Activated CD4-positive, alpha-beta T cell treated with anti-CD3 and anti-CD28 coated beads for 1 hour (primary cell): Measurements from ENCODE around the gene RNF8.
"Not testable (repeated sequence)": the region's sequence is repeated elsewhere in the genome, so short reads cannot be mapped to it uniquely, and the experiment has no call there.

ENCODE experiments used
- DNase-seq: peaks from one replicate; pipeline ENCODE4 v3.0.0-alpha.2; 2020

RNF8 gene

GRCh38 chr6:37353761-37354525 is at the start of gene RNF8:
Gene RNF8 (plus strand): TSS chr6:37353983. CDS start chr6:37354165, 182 bp downstream.
- peak; percentile 78 for DNase-seq

- no peak for DNase-seq
Measured at GRCh38 chr6:37304766-37305165, 49.0 kb upstream of the RNF8 start.

GRCh38 chr6:37305841-37306425 is 47.9 kb upstream of the RNF8 start:
- no peak for DNase-seq

- no peak for DNase-seq
Measured at GRCh38 chr6:37306624-37307222, 47.1 kb upstream of the RNF8 start.

GRCh38 chr6:37307484-37307883 is 46.3 kb upstream of the RNF8 start:
- not testable (repeated sequence) for DNase-seq

GRCh38 chr6:37308069-37308815 is 45.5 kb upstream of the RNF8 start:
- no peak for DNase-seq

- DNase-seq = no peak
Measured at GRCh38 chr6:37309046-37309445, 44.7 kb upstream of the RNF8 start.

- DNase-seq = no peak
Measured at GRCh38 chr6:37309692-37310091, 44.1 kb upstream of the RNF8 start.

- no peak for DNase-seq
Measured at GRCh38 chr6:37310966-37311365, 42.8 kb upstream of the RNF8 start.

GRCh38 chr6:37311741-37312473 is 41.9 kb upstream of the RNF8 start:
- no peak for DNase-seq

GRCh38 chr6:37313723-37314486 is 39.9 kb upstream of the RNF8 start:
- no peak for DNase-seq

- DNase-seq = no peak
Measured at GRCh38 chr6:37314487-37315156, 39.2 kb upstream of the RNF8 start.

- DNase-seq = no peak
Measured at GRCh38 chr6:37315157-37315515, 38.6 kb upstream of the RNF8 start.

- DNase-seq = no peak
Measured at GRCh38 chr6:37316071-37316470, 37.7 kb upstream of the RNF8 start.

GRCh38 chr6:37317312-37318038 is 36.3 kb upstream of the RNF8 start:
- DNase-seq = no peak

- DNase-seq = no peak
Measured at GRCh38 chr6:37319156-37319555, 34.6 kb upstream of the RNF8 start.

- no peak for DNase-seq
Measured at GRCh38 chr6:37319856-37320480, 33.8 kb upstream of the RNF8 start.

- no peak for DNase-seq
Measured at GRCh38 chr6:37320646-37321045, 33.1 kb upstream of the RNF8 start.

GRCh38 chr6:37321101-37321500 is 32.7 kb upstream of the RNF8 start:
- DNase-seq = no peak
